GM04503 (cell line): Measurements from ENCODE around the gene CCDC12.

Experiments
- DNase-seq: peaks from one replicate; pipeline ENCODE4 v3.0.0-alpha.2; 2012; ENCODE audit warnings: low read depth

Gene CCDC12

GRCh38 chr3:47007482-47008233 lies 31.1 kb upstream of the CCDC12 start:
- DNase-seq: no peak

DNA sequence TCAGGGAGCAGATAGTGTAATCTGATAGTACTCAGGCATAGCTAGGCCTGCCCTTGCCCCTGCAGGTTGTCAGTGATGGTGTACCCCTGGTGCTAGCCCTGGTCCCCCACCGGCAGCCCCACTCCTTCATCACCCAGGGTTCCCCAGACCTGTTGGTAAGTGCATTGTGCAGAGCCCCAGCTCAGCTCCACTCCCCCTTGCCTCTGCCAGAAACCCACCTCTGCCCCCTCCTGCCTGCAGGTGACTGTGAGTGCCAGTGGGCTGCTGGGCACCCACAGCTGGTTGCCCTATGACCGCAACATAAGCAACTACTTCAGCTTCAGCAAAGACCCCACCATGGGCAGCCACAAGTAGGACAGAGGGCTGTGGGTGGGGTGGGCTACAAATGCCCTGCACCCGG lies 30.5 kb upstream of the CCDC12 start:
- no peak for DNase-seq

- DNase-seq: no peak
Observed at GRCh38 chr3:47006145-47006651, 29.7 kb upstream of the CCDC12 start.

DNA sequence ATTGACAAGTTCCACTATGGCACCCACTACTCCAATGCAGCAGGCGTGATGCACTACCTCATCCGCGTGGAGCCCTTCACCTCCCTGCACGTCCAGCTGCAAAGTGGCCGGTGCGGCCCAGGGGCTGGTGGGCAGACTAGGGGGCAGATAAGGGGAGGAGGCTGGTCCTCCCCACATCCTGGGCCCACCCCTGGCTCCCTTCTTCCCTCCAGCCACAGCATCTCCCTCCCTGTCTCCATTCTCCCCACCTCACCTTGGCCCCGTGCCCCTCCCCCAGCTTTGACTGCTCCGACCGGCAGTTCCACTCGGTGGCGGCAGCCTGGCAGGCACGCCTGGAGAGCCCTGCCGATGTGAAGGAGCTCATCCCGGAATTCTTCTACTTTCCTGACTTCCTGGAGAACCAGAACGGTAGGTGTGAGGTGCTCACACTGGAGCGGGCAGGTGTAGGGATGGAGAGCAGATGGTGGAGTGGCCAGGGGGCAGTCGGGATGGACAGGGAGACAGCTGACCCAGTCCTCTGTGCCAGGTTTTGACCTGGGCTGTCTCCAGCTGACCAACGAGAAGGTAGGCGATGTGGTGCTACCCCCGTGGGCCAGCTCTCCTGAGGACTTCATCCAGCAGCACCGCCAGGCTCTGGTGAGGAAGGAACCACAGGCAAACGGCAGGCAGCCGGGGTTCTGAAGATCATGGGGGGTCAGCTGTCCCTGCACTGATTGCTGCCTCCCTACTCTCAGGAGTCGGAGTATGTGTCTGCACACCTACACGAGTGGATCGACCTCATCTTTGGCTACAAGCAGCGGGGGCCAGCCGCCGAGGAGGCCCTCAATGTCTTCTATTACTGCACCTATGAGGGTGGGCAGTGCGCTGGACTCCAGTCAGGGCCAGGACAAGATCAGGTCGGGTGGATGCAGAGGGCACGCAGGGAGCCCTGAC lies 28.9 kb upstream of the CCDC12 start:
- no peak for DNase-seq

GRCh38 chr3:47004369-47005211 lies 28.0 kb upstream of the CCDC12 start:
- no peak for DNase-seq

- DNase-seq: no peak
Observed at GRCh38 chr3:47003461-47004368, 27.2 kb upstream of the CCDC12 start.

DNA sequence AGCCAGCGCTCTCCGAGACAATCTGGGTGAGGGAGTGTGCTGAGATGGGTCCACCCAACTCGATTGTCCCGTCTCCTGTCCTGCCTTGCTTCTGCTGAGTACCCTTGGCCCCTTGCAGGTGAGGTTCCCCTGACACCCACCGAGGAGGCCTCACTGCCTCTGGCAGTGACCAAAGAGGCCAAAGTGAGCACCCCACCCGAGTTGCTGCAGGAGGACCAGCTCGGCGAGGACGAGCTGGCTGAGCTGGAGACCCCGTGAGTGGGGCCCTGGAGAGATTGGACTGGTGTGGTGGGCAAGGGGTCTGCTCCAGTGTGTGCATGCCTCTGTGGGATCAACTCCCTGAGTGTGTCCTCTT lies 26.5 kb upstream of the CCDC12 start:
- DNase-seq: no peak

DNA sequence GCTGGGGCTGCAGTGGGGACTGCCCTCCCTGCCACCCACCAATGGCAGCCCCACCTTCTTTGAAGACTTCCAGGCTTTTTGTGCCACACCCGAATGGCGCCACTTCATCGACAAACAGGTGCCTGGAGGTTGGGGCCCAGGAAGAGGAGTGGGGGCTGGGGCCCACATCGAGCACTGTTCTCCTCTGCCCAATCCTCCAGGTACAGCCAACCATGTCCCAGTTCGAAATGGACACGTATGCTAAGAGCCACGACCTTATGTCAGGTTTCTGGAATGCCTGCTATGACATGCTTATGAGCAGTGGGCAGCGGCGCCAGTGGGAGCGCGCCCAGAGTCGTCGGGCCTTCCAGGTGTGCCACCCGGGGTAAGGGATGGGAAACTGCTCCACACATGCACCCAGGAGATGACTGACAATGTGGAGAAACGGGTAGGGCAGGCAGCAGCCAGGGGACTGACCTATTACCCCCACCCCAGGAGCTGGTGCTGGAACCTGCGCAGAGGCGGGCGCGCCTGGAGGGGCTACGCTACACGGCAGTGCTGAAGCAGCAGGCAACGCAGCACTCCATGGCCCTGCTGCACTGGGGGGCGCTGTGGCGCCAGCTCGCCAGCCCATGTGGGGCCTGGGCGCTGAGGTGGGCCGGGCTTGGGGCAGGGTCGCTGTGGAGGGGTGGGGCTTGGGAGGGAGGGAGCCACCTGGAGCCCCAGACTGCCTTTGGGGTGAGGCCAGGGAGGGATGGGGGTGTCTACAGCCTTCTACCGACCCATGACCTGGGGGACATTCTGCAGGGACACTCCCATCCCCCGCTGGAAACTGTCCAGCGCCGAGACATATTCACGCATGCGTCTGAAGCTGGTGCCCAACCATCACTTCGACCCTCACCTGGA lies 25.9 kb upstream of the CCDC12 start:
- DNase-seq: no peak

- DNase-seq: no peak
Observed at GRCh38 chr3:47001731-47002170, 25.2 kb upstream of the CCDC12 start.

DNA sequence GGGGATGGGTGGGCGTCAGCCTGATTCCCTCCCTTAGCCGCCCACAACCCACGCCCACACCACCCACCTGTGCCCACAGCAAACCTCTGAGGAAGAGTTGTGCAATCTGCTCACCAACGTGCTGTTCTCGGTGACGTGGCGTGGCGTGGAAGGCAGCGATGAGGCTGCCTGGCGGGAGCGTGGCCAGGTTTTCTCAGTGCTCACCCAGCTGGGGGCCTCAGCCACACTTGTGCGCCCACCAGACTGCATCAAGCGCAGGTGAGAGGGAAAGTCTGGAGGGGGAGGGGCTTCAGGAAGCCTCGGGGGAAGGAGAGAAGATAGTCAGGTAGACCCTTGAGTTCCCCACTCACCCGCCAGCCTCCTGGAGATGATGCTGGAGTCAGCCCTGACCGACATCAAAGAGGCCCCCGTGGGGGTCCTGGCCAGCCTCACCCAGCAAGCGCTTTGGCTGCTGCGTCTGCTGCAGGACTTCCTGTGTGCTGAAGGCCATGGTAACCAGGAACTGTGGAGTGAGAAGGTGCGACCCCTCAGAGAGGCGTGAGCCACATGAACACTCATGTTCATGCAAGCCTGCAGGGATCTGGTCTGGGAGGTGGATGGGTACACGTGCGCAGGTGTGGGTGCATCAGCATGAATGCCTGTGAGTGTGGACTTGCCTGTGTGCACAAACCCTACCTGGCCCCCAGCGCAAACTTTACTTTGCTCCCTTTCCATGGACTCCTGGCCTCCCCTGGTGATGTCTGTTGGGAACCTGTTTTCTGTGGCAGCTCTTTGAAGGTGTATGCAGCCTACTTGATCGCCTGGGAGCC lies 24.6 kb upstream of the CCDC12 start:
- no peak for DNase-seq

GRCh38 chr3:47000198-47000815 lies 23.8 kb upstream of the CCDC12 start:
- DNase-seq: no peak

- no peak for DNase-seq
Observed at GRCh38 chr3:46999516-47000197, 23.1 kb upstream of the CCDC12 start.

- no peak for DNase-seq
Observed at GRCh38 chr3:46998852-46999515, 22.4 kb upstream of the CCDC12 start.

DNA sequence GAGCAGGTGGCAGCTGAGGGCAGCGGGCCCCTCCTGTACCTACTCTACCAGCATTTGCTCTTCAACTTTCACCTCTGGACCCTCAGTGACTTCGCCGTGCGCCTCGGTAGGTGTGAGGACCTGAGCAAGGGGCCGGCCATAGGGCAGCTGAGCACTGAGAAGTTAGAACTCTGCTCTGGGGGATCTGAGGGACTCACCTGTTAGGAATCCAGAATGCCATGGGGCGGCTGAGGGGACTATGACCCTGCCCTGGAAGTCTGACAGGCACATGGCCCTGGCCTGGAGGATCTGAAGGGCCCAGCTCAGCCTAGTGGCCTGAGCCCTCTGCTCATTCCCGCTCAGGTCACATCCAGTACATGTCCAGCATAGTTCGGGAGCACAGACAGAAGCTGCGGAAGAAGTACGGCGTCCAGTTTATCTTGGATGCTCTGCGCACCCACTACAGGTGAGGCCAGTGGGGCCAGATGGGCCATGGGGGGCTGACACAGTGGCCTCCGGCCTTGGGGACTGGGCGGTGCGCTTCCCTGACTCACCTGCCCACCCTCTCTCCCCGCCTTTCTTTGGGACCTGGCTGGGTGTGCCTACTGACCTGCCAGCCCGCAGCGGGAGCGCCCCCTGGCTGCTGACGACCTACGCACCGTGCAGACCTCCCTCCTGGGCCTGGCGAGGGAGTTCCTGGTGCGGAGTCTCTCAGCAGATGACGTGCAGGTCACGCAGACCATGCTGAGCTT lies 21.7 kb upstream of the CCDC12 start:
- DNase-seq: no peak

DNA sequence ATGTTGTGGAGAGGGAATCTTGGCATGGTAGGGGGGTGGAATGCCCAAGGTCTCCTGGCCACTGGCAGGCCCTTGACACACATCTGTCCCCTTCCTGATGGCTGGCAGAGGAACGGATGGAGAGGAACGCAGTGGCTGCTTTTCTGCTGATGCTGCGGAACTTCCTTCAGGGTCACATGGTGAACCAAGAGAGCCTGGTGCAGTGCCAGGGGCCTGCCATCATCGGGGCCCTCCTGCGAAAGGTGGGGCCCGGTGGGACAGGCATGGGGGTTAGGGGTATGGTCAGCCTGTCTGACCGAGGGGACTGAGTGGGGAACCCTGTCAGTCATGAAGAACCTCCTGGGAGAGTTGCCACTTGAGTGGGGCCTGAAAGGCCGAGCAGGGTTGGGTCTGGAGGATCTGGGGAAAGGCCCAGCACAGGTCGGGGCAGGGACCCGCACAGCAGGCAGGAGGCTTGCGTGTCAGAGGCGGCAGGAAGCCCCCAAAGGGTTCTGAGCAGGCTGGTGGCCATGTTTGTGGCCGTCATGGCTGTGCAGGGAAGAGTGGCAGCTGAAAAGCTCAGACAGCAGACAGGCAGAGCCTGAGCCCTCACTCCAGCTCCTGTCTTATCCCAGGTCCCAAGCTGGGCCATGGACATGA lies 21.0 kb upstream of the CCDC12 start:
- no peak for DNase-seq

DNA sequence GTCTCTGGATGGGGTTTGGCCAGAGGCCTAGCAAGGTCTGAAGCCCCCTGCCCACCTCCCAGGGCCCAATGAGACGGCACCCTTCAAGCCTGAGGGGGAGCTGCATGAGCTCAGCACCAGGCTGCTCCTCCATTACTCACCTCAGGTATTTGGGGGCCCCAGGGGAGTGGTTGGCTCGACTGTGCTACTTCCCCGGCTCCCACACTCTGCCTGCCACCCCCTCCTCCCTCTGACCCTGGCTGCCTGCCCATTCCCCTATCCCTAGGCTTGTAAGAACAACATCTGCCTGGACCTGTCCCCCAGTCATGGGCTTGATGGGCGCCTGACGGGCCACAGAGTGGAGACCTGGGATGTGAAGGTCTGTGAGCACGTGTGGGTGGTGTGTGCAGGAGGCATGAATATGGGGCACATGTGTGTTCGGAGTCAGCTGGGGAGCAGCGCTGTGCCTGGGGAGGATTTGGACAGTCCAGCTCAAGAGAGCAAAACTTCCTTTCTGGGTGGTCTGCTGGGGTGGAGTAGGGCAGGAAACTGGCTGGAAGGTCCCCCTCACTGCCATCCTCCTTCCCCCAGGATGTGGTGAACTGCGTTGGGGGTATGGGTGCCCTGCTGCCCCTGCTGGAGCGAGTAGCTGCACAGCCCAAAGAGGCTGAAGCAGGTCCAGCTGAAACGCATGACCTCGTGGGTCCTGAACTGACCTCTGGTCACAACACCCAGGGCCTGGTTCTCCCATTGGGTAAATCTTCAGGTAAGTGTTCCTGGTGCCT lies 20.3 kb upstream of the CCDC12 start:
- DNase-seq: no peak
